Body of pancreas (tissue), 4 donors: ENCODE data around the gene TMEM141. TPM values are rescaled to one million over a fixed set of nuclear protein-coding genes. Genes with fewer than 3 reads are reported as not detected.
A peak's percentile ranks its signal among the peaks of the same experiment; 100 is the strongest.
"Not testable (repeated sequence)": the region's sequence is repeated elsewhere in the genome, so short reads cannot be mapped to it uniquely, and the experiment has no call there.

Source experiments
- ATAC-seq: fragments of 150-250 bp; one replicate; pipeline ENCODE4 v1.9.1; 2016
- DNase-seq, 4 donors: peaks; one replicate each; pipeline ENCODE4 v3.0.0-alpha.2; 2019
- H3K27ac ChIP-seq, 4 donors: fragments of 200-600 bp; sonication (generic); 1 replicate in 3 of 4; 2 replicates in 1 of 4; pipeline versions ENCODE4 v1.5.1 to v1.6.1; 2016 to 2019; ENCODE audit warnings: mild to moderate bottlenecking in 1 of 4, mixed read lengths in 1 of 4, moderate library complexity in 1 of 4
- H3K27me3 ChIP-seq, 2 donors: fragments of 200-600 bp; sonication (generic); one replicate each; pipeline ENCODE4 v1.6.0; 2016; ENCODE audit warnings: mild to moderate bottlenecking in 1 of 2
- H3K36me3 ChIP-seq, 2 donors: fragments of 200-600 bp; sonication (generic); replicated peaks in 1 of 2; 2 replicates each; pipeline ENCODE4 v1.5.1; 2016; ENCODE audit warnings: low read depth in 2 of 2; ENCODE audit not compliant: insufficient read depth in 1 of 2
- H3K4me1 ChIP-seq: fragments of 200-600 bp; sonication (generic); one replicate; pipeline ENCODE4 v1.6.0; 2016
- H3K4me3 ChIP-seq, 2 donors: fragments of 200-600 bp; sonication (generic); 1 replicate in 1 of 2; 2 replicates in 1 of 2; pipeline ENCODE4 v1.5.1; 2016 to 2019
- H3K9me3 ChIP-seq, 3 donors: fragments of 200-600 bp; sonication (generic); 1 replicate in 2 of 3; 2 replicates in 1 of 3; pipeline ENCODE4 v1.5.1; 2016
- POLR2A ChIP-seq, 3 donors: fragments of 450-650 bp; IDR thresholded peaks; one replicate each; pipeline ENCODE4 v1.6.1; 2016; ENCODE audit warnings: antibody characterized with exemption in 3 of 3, mild to moderate bottlenecking in 2 of 3
- WGBS, 2 donors: methylation state at CpG; one replicate each; pipeline ENCODE4 v1.1.5; 2017; 5-methylcytosine and 5-hydroxymethylcytosine counted together
- intact Hi-C: fragments of 100-400 bp; cut with DNase I; formaldehyde crosslinking; loops from one replicate; pipeline ENCODE4 v1.15.1; 2023
- microRNA-seq, 2 donors: library from miRNA; unstranded; fragments of <30 nt; microRNA quantifications; one replicate each; pipeline ENCODE4, GENCODE V29; 2016; ENCODE audit warnings: borderline number of aligned reads in 2 of 2, borderline replicate concordance in 2 of 2
- small RNA-seq: library from RNA; depleted of rRNA; stranded (forward); fragments of <200 nt; gene quantifications from one replicate; pipeline ENCODE3, GENCODE V24; 2016
- total RNA-seq, 2 donors: library from RNA; depleted of rRNA; stranded (reverse); fragments of >200 nt; gene quantifications; one replicate each; pipeline ENCODE4 v1.1.0, GENCODE V29; 2016
- TF ChIP-seq, protein P1 (sequence below), 7 experiments: fragments of 450-650 bp in 4 of 7; fragments of 200-600 bp in 3 of 7; sonication (generic) in 3 of 7; IDR thresholded peaks; one replicate each; pipeline ENCODE4 v1.5.1; 2016 to 2019; ENCODE audit warnings: antibody characterized with exemption in 7 of 7

The TMEM141 gene
- total RNA-seq, 2 donors from 2014 or later, result 45.1 to 52.1 TPM

DNA sequence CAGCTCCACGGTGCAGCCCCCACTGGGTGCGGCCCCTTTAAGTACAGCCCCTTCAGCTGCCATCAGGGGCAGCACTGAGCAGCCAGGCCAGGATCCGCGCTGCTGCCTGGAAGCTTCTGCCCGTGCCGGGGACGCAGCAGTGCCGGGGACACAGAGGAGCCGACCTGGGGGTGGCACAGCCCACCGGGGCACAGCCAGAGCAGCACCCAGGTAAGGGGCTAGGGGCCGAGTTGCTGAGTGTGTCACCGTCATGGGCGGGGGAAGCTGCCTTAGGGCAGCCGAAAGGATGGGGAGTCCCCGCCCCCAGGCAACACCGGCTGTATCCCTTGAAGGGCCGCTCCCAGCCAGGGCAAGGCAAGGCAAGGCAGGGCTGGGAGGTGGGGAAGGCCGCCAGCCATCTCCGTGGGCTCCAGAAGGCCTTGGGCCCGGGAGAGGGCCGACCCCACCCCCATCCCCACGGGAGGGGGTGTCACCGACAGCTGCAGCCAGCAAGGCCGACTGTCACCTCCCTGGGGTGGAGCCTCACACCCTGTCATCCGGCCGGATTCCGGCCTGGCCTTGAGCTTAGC, 51.3 kb downstream of the TMEM141 start, which contains the start of gene AJM1:
Gene AJM1, plus strand, starts transcription at position 99 of the 569 bp plus-strand sequence. CDS start 1,937 bp downstream, outside the sequence.
- intact Hi-C loops, H3K27me3 ChIP-seq, H3K9me3 ChIP-seq, H3K4me3 ChIP-seq, H3K36me3 ChIP-seq: not testable (repeated sequence)
- DNase-seq (peak; percentile 77 to 80 (median 79)), ATAC-seq (peak; percentile 80)
- WGBS, 2 donors, result 0 to 2% methylated on average over 7 to 22 of the region's 27 CpGs
- TF ChIP-seq, protein P1, sequence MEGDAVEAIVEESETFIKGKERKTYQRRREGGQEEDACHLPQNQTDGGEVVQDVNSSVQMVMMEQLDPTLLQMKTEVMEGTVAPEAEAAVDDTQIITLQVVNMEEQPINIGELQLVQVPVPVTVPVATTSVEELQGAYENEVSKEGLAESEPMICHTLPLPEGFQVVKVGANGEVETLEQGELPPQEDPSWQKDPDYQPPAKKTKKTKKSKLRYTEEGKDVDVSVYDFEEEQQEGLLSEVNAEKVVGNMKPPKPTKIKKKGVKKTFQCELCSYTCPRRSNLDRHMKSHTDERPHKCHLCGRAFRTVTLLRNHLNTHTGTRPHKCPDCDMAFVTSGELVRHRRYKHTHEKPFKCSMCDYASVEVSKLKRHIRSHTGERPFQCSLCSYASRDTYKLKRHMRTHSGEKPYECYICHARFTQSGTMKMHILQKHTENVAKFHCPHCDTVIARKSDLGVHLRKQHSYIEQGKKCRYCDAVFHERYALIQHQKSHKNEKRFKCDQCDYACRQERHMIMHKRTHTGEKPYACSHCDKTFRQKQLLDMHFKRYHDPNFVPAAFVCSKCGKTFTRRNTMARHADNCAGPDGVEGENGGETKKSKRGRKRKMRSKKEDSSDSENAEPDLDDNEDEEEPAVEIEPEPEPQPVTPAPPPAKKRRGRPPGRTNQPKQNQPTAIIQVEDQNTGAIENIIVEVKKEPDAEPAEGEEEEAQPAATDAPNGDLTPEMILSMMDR (IDR thresholded peaks at IDR 0.05), result peak; percentile 79 to 94 (median 86)
- peak in 1 of 3 donors; percentile 17 for TF ChIP-seq POLR2A (IDR thresholded peaks at IDR 0.05)
- Histone ChIP-seq H3K27ac (peak within 1 kb of the TSS; percentile 73 to 89 (median 76)), H3K4me1 (peaks cover 54% of the 10 kb centered on the region)

Small RNA genes within 50 kb of the gene (microRNA-seq; reads per million reads assigned to microRNA genes)
- gene MIR4292 (0 reads per million in 2 donors), gene MIR6722 (0 reads per million in 2 donors)

Small RNA genes within 50 kb of the gene (small RNA-seq; reads per million reads assigned to genes)
- gene AL355987.2 (not detected), gene ATP6V1G1P3 (not detected), gene MIR4292 (not detected), gene MIR6722 (not detected)

Other genes starting within 250 kb of the TMEM141 start
- gene NOTCH1, start 245.3 kb upstream of the TMEM141 start, total RNA-seq, result 10 to 100 TPM; 29.6 to 65.3 TPM
- 10 to 100 TPM; 14.8 to 47.0 TPM for gene EGFL7, start 128.4 kb upstream of the TMEM141 start, total RNA-seq
- gene AGPAT2, start 103.9 kb upstream of the TMEM141 start, total RNA-seq, result 100 to 1,000 TPM in 1 of 2 donors, 10 to 100 TPM in 1; 94.2 to 275 TPM
- 10 to 100 TPM in 1 of 2 donors, 1 to 10 TPM in 1; 2.0 to 25.7 TPM for gene DIPK1B, start 78.8 kb upstream of the TMEM141 start, total RNA-seq
- 1 to 10 TPM in 1 of 2 donors, under 1 TPM in 1; 0.78 to 4.6 TPM for gene LCN10, start 48.4 kb upstream of the TMEM141 start, total RNA-seq
- not detected for gene LCN6, start 42.8 kb upstream of the TMEM141 start, total RNA-seq
- not detected for gene LCN8, start 33.1 kb upstream of the TMEM141 start, total RNA-seq
- gene LCN15, start 26.8 kb upstream of the TMEM141 start, total RNA-seq, result not detected
- gene CCDC183, start 5.0 kb downstream of the TMEM141 start, total RNA-seq, result 10 to 100 TPM in 1 of 2 donors, 1 to 10 TPM in 1; 3.3 to 14.5 TPM
- 10 to 100 TPM; 69.8 to 72.8 TPM for gene RABL6, start 16.6 kb downstream of the TMEM141 start, total RNA-seq
- gene AJM1, start 51.1 kb downstream of the TMEM141 start, total RNA-seq, result 10 to 100 TPM in 1 of 2 donors, 1 to 10 TPM in 1; 5.2 to 13.2 TPM
- gene PHPT1, start 58.1 kb downstream of the TMEM141 start, total RNA-seq, result 10 to 100 TPM; 60.6 to 65.6 TPM
- gene MAMDC4, start 61.0 kb downstream of the TMEM141 start, total RNA-seq, result 10 to 100 TPM in 1 of 2 donors, 1 to 10 TPM in 1; 6.5 to 25.7 TPM
- 100 to 1,000 TPM; 196 to 238 TPM for gene EDF1, start 75.0 kb downstream of the TMEM141 start, total RNA-seq
- gene TRAF2, start 95.2 kb downstream of the TMEM141 start, total RNA-seq, result 10 to 100 TPM in 1 of 2 donors, 1 to 10 TPM in 1; 5.2 to 30.7 TPM
- gene FBXW5, start 153.4 kb downstream of the TMEM141 start, total RNA-seq, result 100 to 1,000 TPM; 156 to 161 TPM
- not detected for gene C8G, start 153.9 kb downstream of the TMEM141 start, total RNA-seq
- 1 to 10 TPM; 1.3 to 4.9 TPM for gene LCN12, start 160.9 kb downstream of the TMEM141 start, total RNA-seq
- gene PTGDS, start 186.2 kb downstream of the TMEM141 start, total RNA-seq, result 10 to 100 TPM; 17.8 to 48.0 TPM
- not detected for gene LCNL1, start 191.6 kb downstream of the TMEM141 start, total RNA-seq
- gene PAXX, start 201.1 kb downstream of the TMEM141 start, total RNA-seq, result 10 to 100 TPM; 34.0 to 97.2 TPM
- 1 to 10 TPM in 1 of 2 donors, not detected in 1; 2.0 TPM for gene CLIC3, start 205.2 kb downstream of the TMEM141 start, total RNA-seq
- gene ABCA2, start 236.9 kb downstream of the TMEM141 start, total RNA-seq, result 10 to 100 TPM; 28.7 to 29.6 TPM
- gene FUT7, start 240.7 kb downstream of the TMEM141 start, total RNA-seq, result not detected